Measurements from ENCODE around the gene CLEC5A. TPM values are rescaled to one million over a fixed set of nuclear protein-coding genes. Genes with fewer than 3 reads are reported as not detected.
"Not testable (repeated sequence)": the region's sequence is repeated elsewhere in the genome, so short reads cannot be mapped to it uniquely, and the experiment has no call there.

CLEC5A gene
- total RNA-seq, 2 experiments from 2014 or later: not detected

DNA sequence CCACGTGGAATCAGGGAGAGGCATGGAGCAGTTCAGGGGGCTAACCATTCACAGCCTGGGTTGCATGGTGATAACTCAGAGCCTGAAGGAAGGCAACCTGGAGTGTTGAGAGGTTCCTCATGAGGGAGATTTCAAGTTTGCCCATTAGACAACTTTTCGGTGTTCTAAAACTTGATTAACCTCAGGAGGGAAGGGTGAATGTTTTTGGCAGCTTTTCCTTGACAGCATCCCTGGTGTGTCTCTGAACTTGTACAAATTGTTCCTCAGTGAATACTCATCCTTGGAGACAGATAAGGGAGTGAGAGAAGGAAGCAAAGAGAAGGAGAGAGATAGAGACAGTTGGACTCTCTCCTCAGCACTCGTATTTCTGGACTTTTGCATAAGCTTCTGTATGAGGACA lies 30.7 kb downstream of the CLEC5A start, which contains the start of gene OR9A4:
TSS of gene OR9A4 (plus strand) at position 301 of the 400 bp plus-strand sequence. CDS start 2,477 bp downstream, outside the sequence.
- no peaks in the 10 kb centered on the region for H3K27me3 Mint-ChIP-seq
- H3K9me3 Mint-ChIP-seq: no peaks in the 10 kb centered on the region
- no peaks in the 10 kb centered on the region for H3K4me1 Mint-ChIP-seq
- no peaks in the 10 kb centered on the region for H3K36me3 Mint-ChIP-seq
- no peak for DNase-seq
- H3K27ac Mint-ChIP-seq: no peak within 1 kb of the TSS
- H3K4me3 Mint-ChIP-seq: no peak within 1 kb of the TSS

DNA sequence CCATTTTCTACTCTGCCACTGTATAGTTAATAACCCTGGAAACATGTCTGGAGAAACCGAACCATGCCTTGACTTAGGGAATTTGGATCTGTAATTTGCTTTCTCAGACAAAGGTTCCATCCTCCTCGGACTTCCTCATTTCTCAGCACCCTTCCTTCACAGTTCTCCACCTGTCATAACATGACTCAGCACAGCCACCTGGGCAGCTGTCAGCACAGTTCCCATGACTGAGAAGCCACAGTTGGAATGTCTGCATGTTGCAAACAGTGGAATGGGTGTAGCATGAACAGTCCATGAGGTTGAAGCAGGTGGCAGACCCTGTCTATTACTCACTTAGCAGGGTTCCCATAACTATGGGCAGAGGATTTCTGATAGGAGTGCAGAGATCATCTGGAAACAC lies 31.2 kb downstream of the CLEC5A start:
- Mint-ChIP-seq H3K4me3 (no peak overlapping the region), H3K27me3 (peaks cover 5% of the 10 kb centered on the region), H3K9me3 (no peaks in the 10 kb centered on the region), H3K36me3 (no peaks in the 10 kb centered on the region), H3K4me1 (no peaks in the 10 kb centered on the region), H3K27ac (no peak overlapping the region)
- DNase-seq: no peak

DNA sequence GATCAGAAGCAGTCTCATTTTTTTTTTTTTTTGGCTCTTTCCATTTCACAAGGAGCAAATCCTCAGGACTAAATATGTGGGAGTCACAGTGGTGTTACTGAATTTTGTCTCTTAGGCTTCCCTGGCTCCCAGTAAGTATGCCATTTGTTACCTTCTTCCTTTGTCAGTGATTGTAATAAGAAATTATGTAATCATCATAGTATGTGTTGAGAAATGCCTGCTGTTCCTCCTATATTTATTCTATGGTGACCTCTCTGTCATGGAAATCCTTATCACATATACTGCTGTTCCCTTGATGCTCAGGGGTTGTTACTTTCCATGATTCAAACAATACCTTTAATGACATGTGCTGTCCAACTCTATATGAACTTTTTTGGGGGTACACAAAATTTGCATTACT lies 35.4 kb downstream of the CLEC5A start:
- H3K27ac Mint-ChIP-seq: no peak overlapping the region
- no peaks in the 10 kb centered on the region for H3K36me3 Mint-ChIP-seq

DNA sequence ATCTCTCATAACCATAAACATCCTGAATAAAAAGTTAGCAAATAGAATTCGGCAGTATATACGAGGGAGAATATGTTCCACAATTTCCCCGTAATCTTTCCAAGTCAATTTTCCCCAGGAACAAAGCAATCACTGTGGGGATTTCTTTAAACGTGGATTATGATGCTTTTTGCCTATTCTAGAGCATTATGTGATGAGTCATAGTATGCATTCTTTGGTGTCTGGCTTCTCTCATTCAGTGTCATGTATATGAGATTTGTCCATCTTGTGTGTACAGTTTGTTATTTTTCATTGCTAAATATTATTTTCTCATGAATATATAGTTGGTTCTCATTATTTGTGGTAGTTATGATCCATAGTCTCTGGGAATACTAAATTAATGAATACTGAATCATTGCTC lies 40.5 kb downstream of the CLEC5A start:
- DNase-seq: no peak
- Mint-ChIP-seq H3K4me1 (no peaks in the 10 kb centered on the region), H3K4me3 (no peak overlapping the region), H3K36me3 (no peaks in the 10 kb centered on the region), H3K27ac (no peak overlapping the region), H3K9me3 (no peaks in the 10 kb centered on the region), H3K27me3 (peaks cover 17% of the 10 kb centered on the region)

More for the DNA sequence above, 35.4 kb downstream of the CLEC5A start:
- Mint-ChIP-seq H3K4me1 (no peaks in the 10 kb centered on the region), H3K9me3 (no peaks in the 10 kb centered on the region), H3K4me3 (no peak overlapping the region), H3K27me3 (peaks cover 8% of the 10 kb centered on the region)
- no peak for DNase-seq

DNA sequence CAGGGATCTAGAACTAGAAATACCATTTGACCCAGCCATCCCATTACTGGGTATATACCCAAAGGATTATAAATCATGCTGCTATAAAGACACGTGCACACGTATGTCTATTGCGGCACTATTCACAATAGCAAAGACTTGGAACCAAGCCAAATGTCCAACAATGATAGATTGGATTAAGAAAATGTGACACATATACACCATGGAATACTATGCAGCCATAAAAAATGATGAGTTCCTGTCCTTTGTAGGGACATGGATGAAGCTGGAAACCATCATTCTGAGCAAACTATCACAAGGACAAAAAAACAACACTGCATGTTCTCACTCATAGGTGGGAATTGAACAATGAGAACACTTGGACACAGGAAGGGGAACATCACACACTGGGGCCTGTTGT lies 47.4 kb downstream of the CLEC5A start:
- H3K9me3 Mint-ChIP-seq, H3K27me3 Mint-ChIP-seq, H3K4me1 Mint-ChIP-seq, H3K4me3 Mint-ChIP-seq, H3K36me3 Mint-ChIP-seq, H3K27ac Mint-ChIP-seq, DNase-seq: not testable (repeated sequence)

DNA sequence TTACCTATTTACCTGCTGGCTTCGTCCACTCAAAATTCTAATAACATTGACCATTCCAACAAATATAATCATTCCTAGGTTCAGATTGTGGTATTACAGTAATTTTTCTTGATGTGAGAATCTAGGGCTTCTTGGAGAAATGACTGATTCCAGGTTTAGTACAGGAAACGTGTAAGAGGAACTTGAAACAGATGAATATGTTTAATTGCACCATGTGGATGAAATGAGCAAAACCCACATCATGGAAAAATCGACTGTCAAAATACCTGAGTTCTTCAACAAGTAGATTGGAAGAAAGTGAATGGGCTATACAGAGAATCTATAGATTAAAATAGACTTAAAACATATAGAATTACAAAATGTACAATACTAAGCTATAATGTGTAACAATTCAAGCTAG lies 55.4 kb downstream of the CLEC5A start:
- H3K4me1 Mint-ChIP-seq: no peaks in the 10 kb centered on the region
- H3K36me3 Mint-ChIP-seq: no peaks in the 10 kb centered on the region
- H3K27ac Mint-ChIP-seq: no peak overlapping the region
- H3K4me3 Mint-ChIP-seq: no peak overlapping the region
- no peaks in the 10 kb centered on the region for H3K27me3 Mint-ChIP-seq
- DNase-seq: no peak
- H3K9me3 Mint-ChIP-seq: no peaks in the 10 kb centered on the region

DNA sequence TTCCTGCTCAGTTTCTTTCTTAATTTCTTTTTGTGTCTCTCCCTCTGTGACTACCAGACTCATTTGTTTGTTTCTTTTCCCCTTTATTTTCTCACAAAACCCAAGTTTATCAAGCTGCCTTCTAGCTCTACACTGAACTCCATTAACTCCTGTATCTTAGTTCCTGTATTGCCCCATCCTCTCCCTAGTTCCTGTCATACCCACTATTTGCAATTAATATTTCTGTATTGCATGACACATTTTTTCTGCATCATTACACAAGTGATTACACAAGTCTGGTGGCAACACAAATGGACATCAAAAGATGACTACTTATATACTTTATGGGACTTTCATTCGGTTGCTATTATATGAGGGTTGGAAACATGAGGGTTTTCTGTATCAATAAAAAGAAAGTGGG lies 57.5 kb downstream of the CLEC5A start:
- no peaks in the 10 kb centered on the region for H3K9me3 Mint-ChIP-seq
- no peaks in the 10 kb centered on the region for H3K36me3 Mint-ChIP-seq
- no peak for DNase-seq
- H3K27me3 Mint-ChIP-seq: peaks cover 3% of the 10 kb centered on the region
- H3K27ac Mint-ChIP-seq: no peak overlapping the region
- H3K4me1 Mint-ChIP-seq: peaks cover 6% of the 10 kb centered on the region
- H3K4me3 Mint-ChIP-seq: no peak overlapping the region

DNA sequence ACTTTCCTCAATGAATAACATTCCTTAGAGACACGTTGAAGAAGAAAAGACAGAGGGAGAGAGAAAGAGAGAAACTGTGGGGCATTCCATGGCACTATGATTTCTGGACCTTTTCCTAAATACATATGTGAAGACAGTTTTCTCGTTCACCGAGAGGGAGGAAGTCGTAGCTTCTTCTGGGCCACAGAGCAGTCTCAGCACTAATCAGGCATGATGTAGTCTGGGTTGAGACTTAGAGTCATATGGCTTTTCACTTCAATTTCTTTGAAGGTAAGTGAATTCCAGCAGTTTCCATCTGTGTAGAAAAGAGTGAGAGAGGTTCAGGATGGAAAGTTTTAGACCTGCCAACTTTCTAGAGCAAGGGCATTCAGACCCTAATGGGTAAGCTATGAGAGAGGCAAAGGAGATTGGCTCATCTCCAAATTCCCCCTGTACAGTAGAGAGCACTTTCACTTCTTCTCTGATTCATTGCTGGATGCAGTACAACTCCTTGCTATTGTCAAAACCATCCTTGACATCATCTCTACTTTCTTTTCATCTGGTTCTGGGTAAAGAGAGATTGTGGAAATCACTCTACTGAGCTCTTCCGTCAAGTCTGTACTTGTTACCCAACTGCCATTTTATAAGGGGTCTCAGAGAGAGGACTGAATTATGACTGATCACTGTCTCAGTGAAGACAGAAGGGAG lies 62.1 kb downstream of the CLEC5A start:
- DNase-seq: no peak
- no peaks in the 10 kb centered on the region for H3K9me3 Mint-ChIP-seq
- H3K4me1 Mint-ChIP-seq: peaks cover 6% of the 10 kb centered on the region
- no peaks in the 10 kb centered on the region for H3K36me3 Mint-ChIP-seq
- no peak overlapping the region for H3K27ac Mint-ChIP-seq
- peaks cover 10% of the 10 kb centered on the region for H3K27me3 Mint-ChIP-seq
- no peak overlapping the region for H3K4me3 Mint-ChIP-seq

DNA sequence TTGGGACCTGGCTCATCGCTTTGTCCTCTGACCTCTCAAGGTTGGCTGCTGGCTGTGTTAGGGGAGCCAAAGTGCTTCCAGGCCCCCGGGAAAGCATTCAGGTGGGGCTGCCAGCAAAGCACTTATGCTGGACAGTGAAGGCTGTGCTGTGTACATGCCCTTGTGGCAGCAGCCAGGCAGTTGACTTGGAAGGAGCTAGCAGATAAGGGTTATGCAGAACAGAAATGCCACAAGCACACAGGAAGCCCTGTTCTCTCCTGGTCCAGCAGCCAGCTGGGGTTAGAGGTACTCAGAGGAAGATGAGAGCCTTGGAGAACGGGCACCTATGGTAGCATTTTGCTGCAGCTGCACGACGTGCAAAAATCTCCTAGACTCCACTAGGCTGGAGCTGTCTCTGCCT lies 65.8 kb downstream of the CLEC5A start:
- Mint-ChIP-seq H3K27me3 (peaks cover 10% of the 10 kb centered on the region), H3K9me3 (no peaks in the 10 kb centered on the region), H3K27ac (no peak overlapping the region), H3K4me1 (peaks cover 6% of the 10 kb centered on the region), H3K4me3 (no peak overlapping the region), H3K36me3 (no peaks in the 10 kb centered on the region)
- no peak for DNase-seq

DNA sequence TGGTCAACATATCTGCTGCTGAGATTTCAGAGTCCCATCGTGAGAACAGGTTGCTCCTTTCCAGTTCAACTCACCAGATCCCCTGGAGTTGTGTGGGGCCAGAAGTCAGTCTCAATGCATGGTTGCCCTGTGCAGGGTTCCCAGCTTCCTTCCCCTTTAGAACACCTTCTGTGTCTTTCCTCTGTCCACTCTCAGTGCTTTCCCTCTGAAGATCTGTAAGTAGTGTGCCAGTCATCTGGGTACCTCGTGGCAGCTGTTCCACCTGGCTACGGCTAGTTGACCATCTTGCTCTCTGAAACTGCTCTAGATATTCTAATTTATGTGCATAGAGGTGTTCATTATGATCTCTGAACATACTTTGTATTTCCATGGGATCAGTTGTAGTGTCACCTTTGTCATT lies 69.4 kb downstream of the CLEC5A start:
- Mint-ChIP-seq H3K27ac (no peak overlapping the region), H3K36me3 (no peaks in the 10 kb centered on the region), H3K4me3 (no peak overlapping the region), H3K27me3 (peaks cover 7% of the 10 kb centered on the region), H3K4me1 (no peaks in the 10 kb centered on the region), H3K9me3 (peaks cover 2% of the 10 kb centered on the region)
- DNase-seq: no peak

Other genes with a start within 250 kb of the CLEC5A start
- gene DENND11, start 244.8 kb downstream of the CLEC5A start, total RNA-seq: 10 to 100 TPM; 29.9 to 32.9 TPM
- gene WEE2, start 238.6 kb downstream of the CLEC5A start, total RNA-seq: not detected
- 100 to 1,000 TPM; 309 to 318 TPM for gene SSBP1, start 208.6 kb downstream of the CLEC5A start, total RNA-seq
- under 1 TPM; 0.32 to 0.60 TPM for gene TAS2R3, start 182.9 kb downstream of the CLEC5A start, total RNA-seq
- gene TAS2R4, start 170.3 kb downstream of the CLEC5A start, total RNA-seq: under 1 TPM; 0.27 to 0.28 TPM
- gene TAS2R5, start 156.8 kb downstream of the CLEC5A start, total RNA-seq: under 1 TPM; 0.43 to 0.74 TPM
- not detected for gene PRSS37, start 105.5 kb downstream of the CLEC5A start, total RNA-seq
- gene OR9A4, start 30.6 kb downstream of the CLEC5A start, total RNA-seq: not detected
- gene TAS2R38, start 26.8 kb upstream of the CLEC5A start, total RNA-seq: not detected
- under 1 TPM; 0.04 to 0.08 TPM for gene MGAM, start 48.9 kb upstream of the CLEC5A start, total RNA-seq
- gene MGAM2, start 164.7 kb upstream of the CLEC5A start, total RNA-seq: not detected